DMS53 treated with DMSO at 0.1 percent for 48 hours (cell line): ENCODE data around the gene EXOC4.

Source experiments
- DNase-seq: peaks from one replicate; lab custom pipeline; 2025; ENCODE audit not compliant: unreplicated experiment; lab: John Stamatoyannopoulos, UW

Gene EXOC4

DNA sequence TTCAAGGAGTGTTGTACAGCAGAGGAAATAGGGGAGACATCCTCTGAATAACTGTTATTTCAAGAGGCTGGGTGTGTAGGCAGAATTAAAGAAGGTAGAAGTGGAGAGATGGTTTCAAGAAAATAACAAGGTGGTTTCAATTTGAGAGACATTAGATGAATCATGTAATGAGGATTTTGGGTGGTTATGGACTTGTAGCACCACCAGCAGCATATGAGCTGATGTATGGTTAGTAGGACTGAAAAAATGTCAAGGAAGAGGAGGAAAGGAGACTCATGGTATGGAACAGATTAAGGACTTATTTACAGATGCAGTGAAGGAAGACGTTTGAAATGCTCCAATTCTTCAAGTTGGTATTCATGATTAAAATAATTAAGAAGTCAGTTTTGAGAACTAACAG is 166.2 kb downstream of the EXOC4 start:
- no peak for DNase-seq

GRCh38 chr7:133423618-133424017 is 170.7 kb downstream of the EXOC4 start:
- no peak for DNase-seq

GRCh38 chr7:133428326-133428725 is 175.4 kb downstream of the EXOC4 start:
- DNase-seq, result no peak

GRCh38 chr7:133428876-133429275 is 176.0 kb downstream of the EXOC4 start:
- DNase-seq, result no peak

- DNase-seq, result no peak
Measured at GRCh38 chr7:133429371-133429770, 176.5 kb downstream of the EXOC4 start.

GRCh38 chr7:133431134-133431724 is 178.4 kb downstream of the EXOC4 start:
- DNase-seq, result no peak

DNA sequence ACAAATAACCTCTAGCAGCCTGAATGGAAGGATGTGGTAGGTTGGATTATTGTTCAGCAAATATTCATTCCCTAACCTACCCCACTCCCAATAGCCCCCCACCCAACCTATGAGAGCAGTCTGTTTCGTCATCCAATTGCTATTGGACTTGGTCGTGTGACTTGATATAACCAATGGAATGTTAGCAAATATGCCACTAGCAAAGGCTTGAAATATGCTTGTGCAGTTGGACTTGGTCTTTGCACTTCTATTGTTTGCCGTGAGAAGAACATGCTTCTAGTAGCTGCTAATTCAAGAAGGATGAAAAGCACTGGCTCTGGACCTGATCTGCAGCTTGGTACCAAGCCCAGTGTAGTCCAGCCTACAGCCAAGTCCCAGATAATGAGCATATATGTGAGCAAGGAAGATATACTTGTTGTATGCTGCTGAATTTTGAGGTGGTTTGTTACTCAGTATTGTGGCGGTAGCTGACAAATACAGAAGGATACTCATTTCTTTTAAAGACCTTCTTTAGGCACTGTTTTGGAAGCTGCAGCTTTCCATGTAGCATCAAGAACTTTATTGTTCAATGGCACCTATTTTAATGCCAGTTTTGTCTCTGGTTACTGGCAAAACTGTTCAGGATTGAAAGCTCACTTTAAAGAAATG is 180.4 kb downstream of the EXOC4 start:
- DNase-seq, result no peak

GRCh38 chr7:133434246-133434865 is 181.5 kb downstream of the EXOC4 start:
- DNase-seq, result peak; percentile 8

DNA sequence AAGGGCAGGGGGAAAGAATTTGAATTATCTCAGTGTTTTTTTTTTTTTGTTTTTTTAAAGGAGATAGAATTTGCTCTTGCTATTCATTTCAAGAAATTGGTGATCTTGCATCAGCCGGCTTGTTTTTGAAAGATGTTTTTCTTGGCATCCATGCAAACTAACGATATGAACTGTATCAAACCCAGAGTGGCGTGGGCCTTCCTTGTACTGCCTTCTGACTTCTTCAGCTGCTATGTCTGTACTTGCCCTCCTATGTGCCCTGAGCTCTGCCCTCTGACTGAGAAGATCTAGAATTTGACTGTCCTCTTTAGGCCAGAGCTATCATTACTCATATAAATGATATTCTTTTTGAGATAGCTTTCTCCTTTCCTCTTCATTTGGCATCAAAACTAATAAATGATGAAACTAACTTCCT is 183.1 kb downstream of the EXOC4 start:
- DNase-seq, result no peak

- no peak for DNase-seq
Measured at GRCh38 chr7:133437544-133437943, 184.7 kb downstream of the EXOC4 start.

- DNase-seq, result no peak
Measured at GRCh38 chr7:133442818-133443217, 189.9 kb downstream of the EXOC4 start.

- DNase-seq, result no peak
Measured at GRCh38 chr7:133445617-133446016, 192.7 kb downstream of the EXOC4 start.

DNA sequence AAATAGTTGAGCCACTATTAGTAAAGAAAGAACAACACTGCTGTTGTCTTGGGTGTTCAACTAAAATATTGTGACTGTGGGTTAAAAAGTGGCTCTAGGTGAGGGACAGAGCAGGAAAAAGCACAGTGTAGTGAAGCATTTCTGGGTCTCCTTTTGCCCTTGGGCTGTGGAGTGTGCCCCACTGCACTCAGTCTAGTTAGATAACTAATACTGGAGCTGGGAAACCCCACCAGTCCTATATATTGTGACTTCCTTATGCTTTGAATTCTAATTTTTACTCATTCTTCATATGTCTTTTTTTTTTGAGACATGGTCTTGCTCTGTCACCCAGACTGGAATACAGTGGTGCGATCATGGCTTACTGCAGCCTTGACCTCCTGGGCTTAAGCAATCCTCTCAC is 195.1 kb downstream of the EXOC4 start:
- no peak for DNase-seq

- DNase-seq, result no peak
Measured at GRCh38 chr7:133452577-133452976, 199.7 kb downstream of the EXOC4 start.

- no peak for DNase-seq
Measured at GRCh38 chr7:133458688-133459087, 205.8 kb downstream of the EXOC4 start.

GRCh38 chr7:133461421-133461820 is 208.5 kb downstream of the EXOC4 start:
- no peak for DNase-seq

DNA sequence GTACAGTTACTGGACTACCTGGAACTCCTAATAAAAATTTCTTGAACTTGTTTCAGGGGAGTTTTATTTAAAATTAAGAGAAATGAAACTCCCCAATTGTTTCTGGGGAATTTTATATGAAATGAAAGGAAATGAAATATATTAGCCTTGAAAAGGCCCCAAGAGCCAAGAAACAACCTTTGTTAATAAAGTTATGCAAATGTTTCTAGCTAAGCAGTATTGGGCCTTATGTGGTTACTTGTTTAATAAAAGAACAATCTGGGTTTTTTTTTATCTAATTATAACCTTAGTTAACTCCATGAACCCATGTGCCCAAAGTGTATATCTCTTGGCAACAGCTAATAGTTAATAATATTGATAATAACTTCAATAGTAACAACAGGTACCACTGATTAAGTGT is 222.8 kb downstream of the EXOC4 start:
- no peak for DNase-seq

- DNase-seq, result no peak
Measured at GRCh38 chr7:133477791-133478190, 224.9 kb downstream of the EXOC4 start.

GRCh38 chr7:133478591-133479135 is 225.8 kb downstream of the EXOC4 start:
- no peak for DNase-seq

GRCh38 chr7:133479456-133480065 is 226.7 kb downstream of the EXOC4 start:
- DNase-seq, result no peak

GRCh38 chr7:133480868-133481267 is 228.0 kb downstream of the EXOC4 start:
- no peak for DNase-seq

- DNase-seq, result no peak
Measured at GRCh38 chr7:133481676-133482075, 228.8 kb downstream of the EXOC4 start.
